NCI-H345 treated with DMSO at 0.1 percent for 48 hours (cell line): ENCODE results near the gene MPDU1.

Experiments used
- DNase-seq: peaks from one replicate; lab custom pipeline; 2025; ENCODE audit not compliant: unreplicated experiment; lab: John Stamatoyannopoulos, UW

MPDU1 gene

DNA sequence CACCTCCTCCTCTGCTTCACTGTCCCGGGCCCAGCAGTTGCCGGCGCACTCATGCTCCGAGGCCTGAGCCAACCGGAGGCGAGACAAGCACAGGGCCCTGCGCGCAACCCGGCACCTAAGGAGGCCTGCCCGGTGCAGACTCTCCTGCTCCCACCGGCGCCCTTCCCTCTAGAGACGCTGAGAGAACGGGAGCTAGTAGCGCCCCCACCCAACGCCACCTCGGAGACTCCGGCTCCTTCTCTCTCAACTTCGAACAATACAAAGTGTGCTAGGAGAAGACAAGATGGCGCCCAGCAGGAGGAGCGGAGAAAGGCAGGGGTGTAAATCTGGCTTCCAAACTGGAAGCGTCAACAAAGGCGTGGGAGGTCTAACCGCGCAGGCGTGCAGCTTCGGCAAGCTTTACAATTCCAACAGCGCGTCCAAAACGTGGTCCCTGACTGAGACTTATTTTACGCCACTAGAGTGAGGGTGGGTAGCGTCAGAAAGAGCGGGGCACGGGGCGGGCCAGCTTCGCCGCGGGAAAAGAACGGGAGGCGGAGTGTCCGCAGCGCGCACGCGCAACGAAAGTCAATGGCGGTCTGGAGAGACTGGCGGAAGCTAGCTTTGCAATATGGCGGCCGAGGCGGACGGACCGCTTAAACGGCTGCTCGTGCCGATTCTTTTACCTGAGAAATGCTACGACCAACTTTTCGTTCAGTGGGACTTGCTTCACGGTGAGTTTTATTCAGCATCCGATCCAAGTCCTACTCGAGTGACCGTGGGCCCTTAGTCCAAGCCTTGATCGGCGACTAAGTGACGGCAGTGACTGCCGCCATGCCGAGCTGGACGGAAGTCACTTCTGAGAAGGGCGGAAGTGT is at the start of gene MPDU1:
MPDU1 (plus strand) TSS at position 600 of the 857 bp plus-strand sequence; CDS start at position 611, 11 bp downstream.
- DNase-seq, result peak; percentile 86

DNA sequence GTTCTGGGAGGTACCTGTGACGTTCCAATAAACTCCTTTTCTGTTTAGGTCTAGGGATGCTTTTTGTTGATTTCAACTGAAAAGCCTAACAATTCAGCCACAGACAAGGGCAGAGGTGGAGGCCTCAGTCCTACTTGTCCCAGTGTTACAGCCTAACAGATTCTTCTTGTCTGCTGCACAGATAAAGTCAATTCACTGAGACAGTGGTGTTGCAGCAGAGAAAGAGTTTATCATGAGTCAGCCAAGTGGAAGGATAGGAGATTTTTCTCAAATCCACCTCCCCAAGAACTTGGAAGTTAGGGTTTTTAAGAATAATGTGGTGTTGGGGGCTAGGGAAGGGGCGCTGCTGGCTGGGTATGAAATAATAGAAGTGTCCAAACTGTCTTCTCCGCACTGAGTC is 45.6 kb upstream of the MPDU1 start:
- DNase-seq, result no peak

DNA sequence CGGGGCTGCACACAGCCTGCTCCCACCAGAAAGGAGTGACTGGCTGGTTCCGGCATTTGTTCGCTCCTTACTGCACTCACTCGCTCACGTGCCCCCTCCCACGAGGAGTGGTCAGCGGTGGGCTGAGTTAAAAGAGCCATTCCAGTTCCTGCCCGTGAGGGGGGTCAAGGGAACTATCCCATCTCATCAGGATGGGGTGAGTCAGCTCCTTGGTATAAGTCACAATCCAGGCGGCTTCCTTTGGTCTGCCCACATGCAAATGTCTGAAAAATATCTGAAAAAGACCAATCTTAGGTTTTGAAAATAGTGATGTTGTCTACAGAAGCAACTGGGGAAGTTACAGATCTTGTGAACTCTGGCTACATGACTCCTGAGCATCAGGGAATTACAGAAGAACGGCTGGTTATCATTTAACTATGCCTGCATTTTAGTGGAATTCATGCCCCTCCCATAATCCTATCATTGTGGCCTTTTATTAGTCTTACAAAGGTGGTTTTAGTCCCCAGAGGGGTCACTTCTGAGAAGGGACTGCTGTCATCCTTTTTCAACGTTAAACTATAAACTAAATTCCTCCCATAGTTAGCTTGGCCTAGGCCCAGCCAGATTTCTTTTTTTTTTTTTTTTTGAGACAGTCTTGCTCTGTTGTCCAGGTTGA is 44.6 kb upstream of the MPDU1 start:
- DNase-seq, result no peak

DNA sequence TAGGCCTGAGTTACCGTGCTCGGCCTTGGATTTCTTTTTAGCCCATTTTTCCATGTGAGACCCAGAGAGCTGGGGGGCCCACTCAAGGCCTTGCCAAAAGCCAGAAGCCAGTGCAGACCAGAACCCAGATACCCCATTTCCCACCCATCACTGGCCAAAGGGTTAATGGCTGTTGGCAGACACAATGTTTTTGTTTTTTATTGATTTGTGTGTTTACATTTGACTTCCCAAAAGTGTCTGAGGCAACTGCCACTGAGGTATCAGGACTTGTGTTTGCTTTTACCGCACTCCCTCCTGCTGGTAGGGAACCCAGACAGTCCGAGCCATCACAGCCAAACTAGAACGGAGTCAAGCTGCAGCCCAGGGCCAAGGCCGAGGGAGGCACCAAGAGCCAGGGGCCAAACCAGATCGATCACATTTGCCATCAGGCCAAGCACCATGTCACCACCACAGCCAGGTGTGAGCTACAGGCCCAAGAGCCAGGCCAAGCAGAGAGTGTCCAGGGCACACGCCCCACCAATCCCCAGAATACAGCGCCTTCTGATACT is 42.5 kb upstream of the MPDU1 start:
- no peak for DNase-seq

DNA sequence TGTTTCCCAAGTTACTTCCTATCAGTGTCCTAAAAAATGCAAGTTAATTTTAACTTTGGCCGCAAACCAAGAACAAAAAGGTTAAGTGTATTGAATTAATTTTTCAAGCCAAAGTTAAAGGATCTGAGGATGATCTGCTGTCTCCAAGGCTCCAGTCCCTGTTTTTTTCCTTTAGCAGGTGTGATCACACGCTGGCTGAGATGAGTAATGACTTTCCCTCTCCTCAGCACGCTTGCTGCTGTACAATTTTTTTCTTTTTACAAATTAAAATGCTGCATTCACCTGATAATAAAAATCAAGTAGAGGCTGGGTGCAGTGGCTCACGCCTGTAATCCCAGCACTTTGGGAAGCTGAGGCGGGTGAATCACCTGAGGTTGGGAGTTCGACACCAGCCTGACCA is 38.7 kb upstream of the MPDU1 start:
- DNase-seq, result no peak

DNA sequence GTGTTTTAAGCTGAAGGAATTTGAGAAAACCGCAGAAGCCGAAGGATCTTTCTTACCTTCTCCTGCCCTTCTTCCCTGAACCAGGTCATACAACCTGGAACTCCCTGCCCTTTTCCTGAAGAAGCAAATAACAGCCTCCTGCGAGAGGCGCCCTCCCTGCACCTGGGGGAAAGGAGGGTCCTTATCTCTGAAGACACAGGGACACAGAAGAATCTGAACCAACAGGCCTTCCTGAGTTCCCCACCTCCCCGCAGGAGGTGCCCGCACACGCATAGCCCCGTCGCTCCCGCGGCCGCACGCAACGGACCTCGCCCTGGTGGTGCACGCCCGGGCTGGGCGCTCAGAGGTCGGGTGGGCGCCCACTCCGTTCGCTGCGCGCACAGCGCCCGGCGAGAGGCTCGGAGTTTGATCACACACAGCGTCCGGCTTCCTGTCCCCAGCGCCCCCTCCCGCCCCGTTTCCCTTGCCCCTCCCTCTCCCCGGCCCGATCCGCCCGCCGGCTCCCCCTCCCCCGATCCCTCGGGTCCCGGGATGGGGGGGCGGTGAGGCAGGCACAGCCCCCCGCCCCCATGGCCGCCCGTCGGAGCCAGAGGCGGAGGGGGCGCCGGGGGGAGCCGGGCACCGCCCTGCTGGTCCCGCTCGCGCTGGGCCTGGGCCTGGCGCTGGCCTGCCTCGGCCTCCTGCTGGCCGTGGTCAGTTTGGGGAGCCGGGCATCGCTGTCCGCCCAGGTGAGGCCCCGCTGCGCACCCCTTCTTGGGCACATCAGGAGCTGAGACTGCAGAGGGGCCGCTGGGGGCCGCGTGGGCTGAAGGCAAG is 34.9 kb upstream of the MPDU1 start, which contains the start of gene TNFSF12:
TNFSF12 (plus strand) TSS at position 474 of the 816 bp plus-strand sequence; CDS start at position 570, 96 bp downstream.
- DNase-seq, result no peak

DNA sequence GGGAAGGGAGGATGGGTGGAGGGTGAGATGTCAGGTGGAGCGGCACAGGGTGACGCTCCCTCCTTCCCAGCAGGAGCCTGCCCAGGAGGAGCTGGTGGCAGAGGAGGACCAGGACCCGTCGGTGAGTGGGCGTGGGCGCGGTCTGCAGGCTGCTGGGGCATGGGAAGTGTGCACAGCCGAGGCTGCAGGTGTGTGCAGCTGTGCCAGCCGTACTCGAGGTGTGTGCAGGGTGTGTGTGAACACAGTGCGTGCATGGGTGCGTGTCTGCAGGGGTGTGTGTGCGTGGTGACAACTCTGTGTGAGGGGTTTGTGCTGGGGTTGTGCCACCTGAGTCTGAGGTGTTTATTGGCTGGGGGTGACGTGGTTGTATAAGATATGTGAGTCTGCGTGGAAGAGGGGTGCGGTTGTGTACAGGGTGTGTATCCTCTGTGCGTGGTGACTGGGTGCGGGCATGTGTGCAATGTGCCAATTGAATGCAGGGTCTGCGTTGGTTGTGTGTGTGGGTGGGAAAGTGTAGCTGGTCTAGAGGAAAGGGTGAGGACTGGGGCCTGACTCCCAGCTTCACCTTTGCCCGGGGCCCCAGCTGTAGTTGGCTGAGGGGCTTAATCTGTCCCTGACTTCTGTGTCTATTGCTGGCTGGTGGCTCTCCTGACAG is 34.1 kb upstream of the MPDU1 start:
- no peak for DNase-seq

DNA sequence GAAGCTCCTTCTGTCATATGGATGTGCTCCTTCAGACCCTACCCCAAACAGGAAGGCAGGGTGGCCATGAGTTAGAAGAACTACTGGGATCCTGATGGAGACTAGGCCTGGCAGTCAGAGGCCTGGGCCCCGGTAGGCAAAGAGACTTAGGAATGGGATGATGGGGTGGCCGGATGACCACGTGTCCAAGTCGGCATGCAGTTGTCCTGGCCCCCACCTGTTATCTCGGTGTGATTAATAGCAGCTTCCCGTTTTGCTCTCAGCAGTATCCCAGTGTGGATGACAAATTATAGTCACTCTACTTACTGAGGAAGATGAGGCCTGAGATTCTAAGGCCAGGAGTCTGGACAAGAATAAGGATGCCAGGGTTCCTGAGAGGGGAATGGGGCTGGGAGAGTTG is 33.3 kb upstream of the MPDU1 start:
- no peak for DNase-seq

DNA sequence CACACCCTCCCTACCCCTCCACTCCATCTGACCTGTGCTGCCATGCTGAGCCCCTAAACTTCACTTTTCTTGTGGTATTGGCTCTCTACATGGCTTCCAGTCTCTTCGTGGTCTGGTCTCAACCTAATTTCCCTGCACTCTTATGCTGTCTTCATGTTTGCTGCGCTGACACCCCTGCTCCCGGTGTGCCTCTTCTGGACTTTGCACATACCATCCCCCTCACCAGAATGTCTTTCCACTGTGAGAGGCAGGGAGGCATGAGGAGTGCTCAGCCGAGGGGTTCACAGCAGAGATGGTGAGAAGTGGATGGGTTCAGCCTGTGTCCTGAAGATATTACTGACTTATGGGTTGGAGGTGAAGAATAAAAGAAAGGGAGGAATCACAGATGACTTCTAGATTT is 32.3 kb upstream of the MPDU1 start:
- DNase-seq, result no peak

DNA sequence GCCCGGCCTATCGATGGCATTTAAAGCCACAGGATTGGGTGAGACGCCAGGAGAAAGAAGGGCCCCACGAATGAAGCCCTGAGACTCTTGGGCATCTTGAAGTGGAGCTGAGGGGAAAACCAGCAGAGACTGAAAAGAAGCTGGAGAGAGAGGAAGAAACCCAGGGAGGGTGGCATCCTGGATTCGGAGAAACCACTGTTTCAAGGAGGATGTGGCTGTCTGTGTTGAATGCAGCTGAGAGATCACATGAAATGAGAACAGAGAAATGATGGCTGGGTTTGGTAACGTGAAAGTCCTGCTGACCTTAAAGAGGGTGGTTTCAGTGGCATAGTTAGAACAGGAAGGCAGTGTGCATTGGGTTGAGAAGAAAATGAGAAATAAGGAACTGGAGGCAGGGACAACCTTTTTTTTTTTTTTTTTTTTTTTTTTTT is 31.0 kb upstream of the MPDU1 start:
- DNase-seq, result no peak

DNA sequence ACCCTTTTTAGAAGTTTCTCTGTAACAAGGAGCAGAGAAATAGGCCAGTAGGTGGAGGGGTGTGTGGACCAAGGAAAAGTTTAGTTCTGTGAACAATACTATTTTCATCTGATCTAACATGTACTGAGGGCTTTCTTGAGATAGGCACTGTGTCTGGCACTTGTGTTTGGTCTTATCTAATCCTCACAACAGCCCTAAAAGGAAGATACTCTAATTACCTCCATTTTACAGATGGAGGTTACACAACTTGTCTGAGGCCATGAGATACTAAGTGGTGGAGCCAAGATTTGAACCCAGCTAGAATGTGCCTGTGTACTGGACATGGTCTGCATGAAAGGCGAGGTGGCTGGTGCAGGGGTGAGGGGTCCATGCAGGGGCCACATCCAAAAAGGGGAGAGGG is 30.3 kb upstream of the MPDU1 start:
- DNase-seq, result no peak

DNA sequence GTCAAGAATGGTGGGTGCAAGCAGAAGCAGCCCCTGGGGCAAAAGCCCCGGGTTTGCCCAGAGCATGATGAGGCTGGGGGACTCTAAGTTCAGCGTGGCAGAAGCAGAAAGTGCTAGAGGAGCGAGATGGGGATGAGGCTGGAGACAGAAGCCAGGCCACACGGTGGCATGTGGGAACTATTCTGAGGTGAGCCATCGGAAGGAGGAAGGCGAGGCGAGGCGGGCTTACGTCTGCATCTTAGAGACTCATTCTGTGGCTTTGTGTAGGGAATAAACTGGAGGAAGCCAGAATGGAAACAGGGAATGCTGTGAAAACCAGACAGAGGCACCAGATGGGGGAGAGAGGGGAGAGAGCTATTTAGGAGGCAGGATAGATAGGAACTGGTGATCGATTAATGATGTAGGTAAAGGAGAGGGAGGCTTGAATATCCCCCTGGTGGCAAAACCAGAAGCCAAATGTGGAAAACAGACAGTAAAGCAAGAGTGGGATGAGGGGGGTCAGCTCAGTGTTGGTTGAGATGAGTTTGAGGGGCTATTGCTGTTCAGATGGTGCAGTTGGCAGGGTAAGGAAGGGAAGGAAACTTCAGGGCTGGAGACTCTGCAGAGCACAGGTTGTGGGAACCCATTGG is 28.2 kb upstream of the MPDU1 start:
- no peak for DNase-seq

DNA sequence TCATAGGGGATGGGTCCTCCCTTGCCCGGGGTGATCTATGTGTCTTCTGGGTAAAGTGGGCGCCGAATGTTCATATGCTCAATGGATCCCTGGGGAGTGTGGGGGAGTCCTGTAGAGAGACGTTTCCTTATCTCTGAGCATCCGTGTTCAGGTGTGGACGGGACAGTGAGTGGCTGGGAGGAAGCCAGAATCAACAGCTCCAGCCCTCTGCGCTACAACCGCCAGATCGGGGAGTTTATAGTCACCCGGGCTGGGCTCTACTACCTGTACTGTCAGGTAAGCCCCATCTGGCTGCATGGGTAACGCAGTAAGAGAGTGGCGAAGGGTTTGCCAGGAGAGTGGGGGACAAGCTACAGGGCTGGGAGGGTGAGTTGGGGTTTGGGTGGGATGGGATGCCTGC is 27.0 kb upstream of the MPDU1 start:
- DNase-seq, result no peak

DNA sequence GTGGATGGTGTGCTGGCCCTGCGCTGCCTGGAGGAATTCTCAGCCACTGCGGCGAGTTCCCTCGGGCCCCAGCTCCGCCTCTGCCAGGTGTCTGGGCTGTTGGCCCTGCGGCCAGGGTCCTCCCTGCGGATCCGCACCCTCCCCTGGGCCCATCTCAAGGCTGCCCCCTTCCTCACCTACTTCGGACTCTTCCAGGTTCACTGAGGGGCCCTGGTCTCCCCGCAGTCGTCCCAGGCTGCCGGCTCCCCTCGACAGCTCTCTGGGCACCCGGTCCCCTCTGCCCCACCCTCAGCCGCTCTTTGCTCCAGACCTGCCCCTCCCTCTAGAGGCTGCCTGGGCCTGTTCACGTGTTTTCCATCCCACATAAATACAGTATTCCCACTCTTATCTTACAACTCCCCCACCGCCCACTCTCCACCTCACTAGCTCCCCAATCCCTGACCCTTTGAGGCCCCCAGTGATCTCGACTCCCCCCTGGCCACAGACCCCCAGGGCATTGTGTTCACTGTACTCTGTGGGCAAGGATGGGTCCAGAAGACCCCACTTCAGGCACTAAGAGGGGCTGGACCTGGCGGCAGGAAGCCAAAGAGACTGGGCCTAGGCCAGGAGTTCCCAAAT is 26.4 kb upstream of the MPDU1 start:
- no peak for DNase-seq

DNA sequence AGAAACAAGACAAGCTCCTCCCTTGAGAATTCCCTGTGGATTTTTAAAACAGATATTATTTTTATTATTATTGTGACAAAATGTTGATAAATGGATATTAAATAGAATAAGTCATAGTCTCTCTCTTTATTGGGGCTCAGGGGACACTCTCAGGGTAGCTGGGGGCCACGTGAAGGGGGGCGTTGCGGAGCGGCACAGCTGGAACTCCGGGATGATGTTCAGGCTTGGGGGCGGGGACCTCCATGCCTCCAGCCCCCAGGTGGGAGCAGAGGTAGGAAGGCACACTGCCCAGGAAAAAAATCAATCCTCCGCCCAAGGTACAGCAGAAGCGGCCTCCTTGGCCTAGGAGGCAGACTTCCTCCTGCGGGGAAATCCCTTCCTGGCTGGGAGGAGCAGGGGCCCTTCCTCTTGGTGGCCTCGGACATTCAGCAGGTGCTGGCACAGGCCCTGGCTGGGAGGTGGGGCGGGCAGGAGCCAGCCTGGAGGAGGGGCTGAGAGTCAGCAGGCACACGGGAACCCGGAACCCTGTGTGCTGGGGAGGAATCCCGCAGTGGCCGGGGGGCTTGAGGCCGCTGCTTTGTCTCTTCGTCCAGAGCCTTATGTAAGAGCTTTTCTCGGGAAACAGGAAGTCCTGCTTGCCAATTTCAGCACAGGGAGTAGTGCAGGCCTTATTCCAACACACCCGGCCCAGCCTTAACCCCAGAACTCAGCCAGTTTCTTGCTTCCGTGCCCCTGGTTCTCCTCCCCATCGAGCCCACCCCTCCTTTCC is 25.7 kb upstream of the MPDU1 start:
- DNase-seq, result no peak

DNA sequence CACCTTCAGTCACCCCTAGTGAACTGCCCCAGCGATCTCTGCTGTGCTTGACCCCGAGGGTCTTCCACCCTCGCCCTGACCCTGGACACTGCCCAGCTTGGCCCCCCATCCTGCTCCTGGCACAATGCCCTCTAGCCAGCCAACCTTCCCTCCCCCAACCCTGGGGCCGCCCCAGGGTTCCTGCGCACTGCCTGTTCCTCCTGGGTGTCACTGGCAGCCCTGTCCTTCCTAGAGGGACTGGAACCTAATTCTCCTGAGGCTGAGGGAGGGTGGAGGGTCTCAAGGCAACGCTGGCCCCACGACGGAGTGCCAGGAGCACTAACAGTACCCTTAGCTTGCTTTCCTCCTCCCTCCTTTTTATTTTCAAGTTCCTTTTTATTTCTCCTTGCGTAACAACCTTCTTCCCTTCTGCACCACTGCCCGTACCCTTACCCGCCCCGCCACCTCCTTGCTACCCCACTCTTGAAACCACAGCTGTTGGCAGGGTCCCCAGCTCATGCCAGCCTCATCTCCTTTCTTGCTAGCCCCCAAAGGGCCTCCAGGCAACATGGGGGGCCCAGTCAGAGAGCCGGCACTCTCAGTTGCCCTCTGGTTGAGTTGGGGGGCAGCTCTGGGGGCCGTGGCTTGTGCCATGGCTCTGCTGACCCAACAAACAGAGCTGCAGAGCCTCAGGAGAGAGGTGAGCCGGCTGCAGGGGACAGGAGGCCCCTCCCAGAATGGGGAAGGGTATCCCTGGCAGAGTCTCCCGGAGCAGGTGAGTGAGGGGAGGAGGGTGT is 24.9 kb upstream of the MPDU1 start, which contains the start of gene TNFSF13:
TNFSF13 (plus strand) TSS at position 207 of the 776 bp plus-strand sequence; CDS start at position 497, 290 bp downstream.
- DNase-seq, result no peak

DNA sequence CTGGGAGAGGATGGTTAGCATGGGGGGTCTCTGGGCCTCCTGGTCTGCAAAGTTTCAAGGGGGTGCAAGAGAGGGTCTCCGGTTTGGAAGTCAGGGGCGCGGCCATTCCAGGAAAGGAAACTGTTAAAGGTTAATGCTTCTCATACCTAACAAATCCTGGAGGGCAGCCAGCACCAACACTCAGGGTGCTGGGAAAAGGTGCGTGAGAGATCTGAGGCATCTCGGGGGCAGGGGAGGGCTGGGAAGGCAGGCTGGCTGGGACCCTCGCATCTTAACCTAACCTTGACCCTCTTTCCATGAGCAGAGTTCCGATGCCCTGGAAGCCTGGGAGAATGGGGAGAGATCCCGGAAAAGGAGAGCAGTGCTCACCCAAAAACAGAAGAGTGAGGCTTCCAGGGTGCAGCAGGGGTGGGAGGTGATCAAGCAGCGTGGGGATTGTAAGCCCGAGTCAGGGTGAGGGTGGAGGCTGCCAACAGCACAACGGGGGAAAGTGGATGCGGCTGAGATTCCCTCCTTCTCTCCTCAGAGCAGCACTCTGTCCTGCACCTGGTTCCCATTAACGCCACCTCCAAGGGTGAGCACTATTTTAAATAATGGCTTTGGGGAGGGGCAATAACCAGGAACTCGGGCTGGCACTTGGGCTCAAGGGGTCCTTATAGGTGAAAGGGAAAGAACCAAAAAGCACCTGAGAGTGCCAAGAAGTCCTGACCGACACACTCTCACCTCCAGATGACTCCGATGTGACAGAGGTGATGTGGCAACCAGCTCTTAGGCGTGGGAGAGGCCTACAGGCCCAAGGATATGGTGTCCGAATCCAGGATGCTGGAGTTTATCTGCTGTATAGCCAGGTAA is 24.1 kb upstream of the MPDU1 start:
- DNase-seq, result no peak
